K562 (cell line): Measurements from ENCODE around the gene APPL2. TPM values are rescaled to one million over a fixed set of nuclear protein-coding genes. Genes with fewer than 3 reads are reported as not detected.

Experiments used
- ATAC-seq: fragments of 200-7000 bp; cut with Tn5 transposase; 3 replicates; pipeline ENCODE4 v1.9.1; 2020; ENCODE audit warnings: moderate library complexity
- BruUV-seq: library from RNA; stranded (reverse); fragments of 400-500 nt; replicated peaks from 2 replicates; lab custom pipeline; 2021; lab: Mats Ljungman, UMichigan
- CTCF ChIA-PET: fragments of 300-600 bp; formaldehyde crosslinking; extraction: SDS; loops from one replicate; lab custom pipeline; 2021; ENCODE audit warnings: low intra/inter-chr PET ratio; lab: Yijun Ruan, JAX
- POLR2A ChIA-PET: fragments of 300-600, 350-650 bp; sonication (Branson Sonifier 250); formaldehyde crosslinking; extraction: SDS; loops from one replicate; lab custom pipeline; 2021; ENCODE audit warnings: antibody characterized with exemption, inconsistent platforms; lab: Yijun Ruan, JAX
- DNase-seq, 4 experiments: peaks; one replicate each; pipeline versions ENCODE4 v3.0.0 to v3.0.0-alpha.2; 2011 to 2018; ENCODE audit warnings: low spot score in 3 of 4, mixed read lengths in 3 of 4; ENCODE audit errors: extremely low read depth in 1 of 4
- FAIRE-seq: peaks from 2 replicates; lab custom pipeline; 2011; peaks lifted over from hg19 to GRCh38; lab: Jason Lieb, UNC
- H2AFZ ChIP-seq: 2 replicates; pipeline ENCODE4 v1.6.0; 2011; ENCODE audit warnings: low read depth, low read length, control low read depth, inconsistent platforms
- H3K27ac ChIP-seq: fragments of 200-600 bp; 3 replicates; pipeline ENCODE4 v1.8.0; 2011; ENCODE audit warnings: low read depth, mild to moderate bottlenecking, control low read depth, inconsistent platforms, low read length, moderate library complexity, mixed read lengths; ENCODE audit errors: extremely low read depth
- H3K27me3 ChIP-seq, 2 experiments: fragments of 300-600 bp in 1 of 2; 2 replicates in 1 of 2; 3 replicates in 1 of 2; pipeline versions ENCODE4 v1.6.0 to v1.8.0; 2011; ENCODE audit warnings: inconsistent platforms in 2 of 2, low read length in 2 of 2, mild to moderate bottlenecking in 1 of 2, mixed read lengths in 1 of 2, moderate library complexity in 1 of 2; ENCODE audit not compliant: control insufficient read depth in 2 of 2, insufficient read depth in 2 of 2
- H3K36me3 ChIP-seq: fragments of 300-600 bp; 3 replicates; pipeline ENCODE4 v1.8.0; 2011; ENCODE audit warnings: mild to moderate bottlenecking, low read length, inconsistent platforms; ENCODE audit not compliant: control insufficient read depth, insufficient read depth
- H3K4me1 ChIP-seq, 2 experiments: fragments of 200-600 bp in 1 of 2; replicated peaks in 1 of 2; 2 replicates in 1 of 2; 3 replicates in 1 of 2; pipeline versions ENCODE4 v1.5.1 to v1.8.0; 2011; ENCODE audit warnings: inconsistent platforms in 2 of 2, low read length in 2 of 2, mild to moderate bottlenecking in 1 of 2, mixed read lengths in 1 of 2, moderate library complexity in 1 of 2; ENCODE audit not compliant: control insufficient read depth in 2 of 2, insufficient read depth in 2 of 2
- H3K4me2 ChIP-seq: 2 replicates; pipeline ENCODE4 v1.6.1; 2011; ENCODE audit warnings: low read length, control low read depth, inconsistent platforms, mixed read lengths; ENCODE audit not compliant: insufficient read depth
- H3K4me3 ChIP-seq: fragments of 200-600 bp; sonication (generic), shearing (Covaris generic); 2 replicates; pipeline ENCODE4 v1.5.1; 2016; ENCODE audit warnings: control low read depth, inconsistent platforms
- H3K79me2 ChIP-seq: fragments of 200-600 bp; 3 replicates; pipeline ENCODE4 v1.8.0; 2011; ENCODE audit warnings: low read length, inconsistent platforms; ENCODE audit not compliant: control insufficient read depth, insufficient read depth
- H3K9ac ChIP-seq, 2 experiments: 2 replicates each; pipeline versions ENCODE4 v1.6.0 to v1.6.1; 2011; ENCODE audit warnings: low read depth in 2 of 2, low read length in 2 of 2, control low read depth in 1 of 2, inconsistent platforms in 1 of 2, mild to moderate bottlenecking in 1 of 2, mixed read lengths in 1 of 2; ENCODE audit not compliant: insufficient read depth in 1 of 2
- H3K9me1 ChIP-seq: one replicate; pipeline ENCODE4 v1.6.0; 2011; ENCODE audit warnings: inconsistent platforms, mild to moderate bottlenecking, low read length, moderate library complexity; ENCODE audit not compliant: control insufficient read depth, insufficient read depth
- H3K9me3 ChIP-seq: replicated peaks from 2 replicates; pipeline ENCODE4 v1.5.1; 2011; ENCODE audit warnings: low read depth, low read length, inconsistent platforms; ENCODE audit not compliant: control insufficient read depth, insufficient read depth
- H4K20me1 ChIP-seq: replicated peaks from 2 replicates; pipeline ENCODE4 v1.6.1; 2011; ENCODE audit warnings: low read length, inconsistent platforms, mixed read lengths; ENCODE audit not compliant: control insufficient read depth, insufficient read depth
- ARNT ChIP-seq, 2 experiments: fragments of 450-650 bp; IDR thresholded peaks; 2 replicates each; pipeline ENCODE4 v1.6.1; 2016; ENCODE audit warnings: mild to moderate bottlenecking in 1 of 2
- MEF2D ChIP-seq: conservative IDR thresholded peaks from 2 replicates; pipeline ENCODE4 v1.6.1; 2016; ENCODE audit warnings: low read depth, missing genetic modification characterization, missing compliant biosample characterization
- RBBP5 ChIP-seq: fragments of 200-600 bp; sonication (generic); IDR thresholded peaks from 2 replicates; pipeline ENCODE4 v1.6.1; 2012; ENCODE audit warnings: borderline replicate concordance, mild to moderate bottlenecking, low read length, control low read depth, inconsistent platforms; ENCODE audit not compliant: insufficient read depth, poor library complexity, severe bottlenecking
- ZC3H11A ChIP-seq: IDR thresholded peaks from 2 replicates; pipeline ENCODE4 v1.6.1; 2012; ENCODE audit warnings: low read depth, low read length, improper control_type of control experiment
- ZNF778 ChIP-seq: fragments of 450-650 bp; formaldehyde crosslinking; IDR thresholded peaks from 2 replicates; pipeline ENCODE4 v1.4.0; 2020; ENCODE audit warnings: mild to moderate bottlenecking, moderate library complexity
- WGBS: fragments of 100-300 bp; shearing (Covaris generic); methylation state at CpG from one replicate; pipeline ENCODE4 v1.1.6; 2016; ENCODE audit warnings: low coverage, mixed read lengths; ENCODE audit not compliant: insufficient coverage; ENCODE audit errors: missing lambda C conversion rate; 5-methylcytosine and 5-hydroxymethylcytosine counted together
- in situ Hi-C: fragments of 300-500 bp; cut with MboI; formaldehyde crosslinking; loops from 4 replicates; pipeline ENCODE4 v1.15.0; 2018; ENCODE audit warnings: inconsistent platforms, mixed read lengths
- intact Hi-C: fragments of 100-400 bp; cut with micrococcal nuclease; formaldehyde crosslinking; loops from 2 replicates; pipeline ENCODE4 v1.14.2; 2022
- polyA plus RNA-seq, 8 experiments: library from polyadenylated mRNA; depleted of rRNA in 4 of 8; stranded (reverse) in 5 of 8; unstranded in 3 of 8; fragments of >200 nt; fragmentation: Nextera tagmentation in 2 of 8; fragmentation: Illumina TruSeq in 1 of 8; extraction: Ambion mirVana in 2 of 8; extraction: Trizol in 1 of 8; gene quantifications; 2 replicates each; pipeline versions ENCODE4 v1.2.1 to v1.2.3, GENCODE V29; 2011 to 2014; ENCODE audit warnings: inconsistent platforms in 1 of 8, missing spikeins in 1 of 8
- total RNA-seq, 7 experiments: library from RNA; depleted of rRNA in 6 of 7; stranded (reverse); fragments of >200 nt in 6 of 7; fragmentation: Illumina TruSeq in 2 of 7; extraction: Trizol in 2 of 7; gene quantifications; 2 replicates each; pipeline versions ENCODE4 v1.2.1 to v1.2.3, GENCODE V29; 2011 to 2021; ENCODE audit warnings: low replicate concordance in 1 of 7
- TF ChIP-seq, protein P1 (sequence below): fragments of 250-450 bp; sonication (Bioruptor Pico); IDR thresholded peaks from 2 replicates; pipeline ENCODE4 v1.4.0; 2020; ENCODE audit warnings: mild to moderate bottlenecking, moderate library complexity, borderline replicate concordance
- TF ChIP-seq, protein P2 (sequence below): IDR thresholded peaks from 3 replicates; pipeline ENCODE4 v1.6.1; 2011; ENCODE audit warnings: borderline replicate concordance, mild to moderate bottlenecking; ENCODE audit not compliant: insufficient read length, insufficient read depth

APPL2 gene
- total and polyA plus RNA-seq, 9 of the 15 experiments (the other 6 are each of a cell fraction or from before 2014, with no cell fraction given): 2.1 to 14.4 (median 8.2) TPM

- DNase-seq: no peak
- Histone ChIP-seq H3K79me2 (no peaks in the 10 kb centered on the region), H3K9ac (no peak overlapping the region), H3K9me1 (no peaks in the 10 kb centered on the region), H3K4me1 (peaks cover 0 to 10% of the 10 kb centered on the region in 2 experiments; a peak in 2 of 5 replicates), H3K27me3 (peaks cover 5 to 12% of the 10 kb centered on the region in 2 experiments), H3K9me3 (no peaks in the 10 kb centered on the region), H3K4me2 (no peak overlapping the region), H3K36me3 (no peaks in the 10 kb centered on the region), H3K27ac (no peak overlapping the region), H3K4me3 (no peak overlapping the region), H4K20me1 (no peaks in the 10 kb centered on the region), H2AFZ (no peak overlapping the region)
- CTCF ChIA-PET: no interaction called here
- in situ Hi-C loops (no loop called here), intact Hi-C loops (no loop called here)
- POLR2A ChIA-PET: no interaction called here
- ATAC-seq: no peak
- no TSS peak for BruUV-seq
- FAIRE-seq: no peak
- 4% methylated on average over 3 of the region's 3 CpGs for WGBS
- TF ChIP-seq RBBP5: no peak
- no peak for TF ChIP-seq ZNF778 (CRISPR knock-in tag)
- TF ChIP-seq, protein P1, sequence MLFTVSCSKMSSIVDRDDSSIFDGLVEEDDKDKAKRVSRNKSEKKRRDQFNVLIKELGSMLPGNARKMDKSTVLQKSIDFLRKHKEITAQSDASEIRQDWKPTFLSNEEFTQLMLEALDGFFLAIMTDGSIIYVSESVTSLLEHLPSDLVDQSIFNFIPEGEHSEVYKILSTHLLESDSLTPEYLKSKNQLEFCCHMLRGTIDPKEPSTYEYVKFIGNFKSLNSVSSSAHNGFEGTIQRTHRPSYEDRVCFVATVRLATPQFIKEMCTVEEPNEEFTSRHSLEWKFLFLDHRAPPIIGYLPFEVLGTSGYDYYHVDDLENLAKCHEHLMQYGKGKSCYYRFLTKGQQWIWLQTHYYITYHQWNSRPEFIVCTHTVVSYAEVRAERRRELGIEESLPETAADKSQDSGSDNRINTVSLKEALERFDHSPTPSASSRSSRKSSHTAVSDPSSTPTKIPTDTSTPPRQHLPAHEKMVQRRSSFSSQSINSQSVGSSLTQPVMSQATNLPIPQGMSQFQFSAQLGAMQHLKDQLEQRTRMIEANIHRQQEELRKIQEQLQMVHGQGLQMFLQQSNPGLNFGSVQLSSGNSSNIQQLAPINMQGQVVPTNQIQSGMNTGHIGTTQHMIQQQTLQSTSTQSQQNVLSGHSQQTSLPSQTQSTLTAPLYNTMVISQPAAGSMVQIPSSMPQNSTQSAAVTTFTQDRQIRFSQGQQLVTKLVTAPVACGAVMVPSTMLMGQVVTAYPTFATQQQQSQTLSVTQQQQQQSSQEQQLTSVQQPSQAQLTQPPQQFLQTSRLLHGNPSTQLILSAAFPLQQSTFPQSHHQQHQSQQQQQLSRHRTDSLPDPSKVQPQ (CRISPR knock-in tag): no peak
- TF ChIP-seq, protein P2, sequence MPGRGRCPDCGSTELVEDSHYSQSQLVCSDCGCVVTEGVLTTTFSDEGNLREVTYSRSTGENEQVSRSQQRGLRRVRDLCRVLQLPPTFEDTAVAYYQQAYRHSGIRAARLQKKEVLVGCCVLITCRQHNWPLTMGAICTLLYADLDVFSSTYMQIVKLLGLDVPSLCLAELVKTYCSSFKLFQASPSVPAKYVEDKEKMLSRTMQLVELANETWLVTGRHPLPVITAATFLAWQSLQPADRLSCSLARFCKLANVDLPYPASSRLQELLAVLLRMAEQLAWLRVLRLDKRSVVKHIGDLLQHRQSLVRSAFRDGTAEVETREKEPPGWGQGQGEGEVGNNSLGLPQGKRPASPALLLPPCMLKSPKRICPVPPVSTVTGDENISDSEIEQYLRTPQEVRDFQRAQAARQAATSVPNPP: no peak
- TF ChIP-seq ZC3H11A: no peak
- TF ChIP-seq ARNT (IDR thresholded peaks at IDR 0.05): no peak
- TF ChIP-seq MEF2D (tag): no peak
Measured at GRCh38 chr12:105256921-105257320, 20.9 kb upstream of the APPL2 start.
